ENCODE data around the gene FOXP2. TPM values are rescaled to one million over a fixed set of nuclear protein-coding genes. Genes with fewer than 3 reads are reported as not detected.
A peak's percentile ranks its signal among the peaks of the same experiment; 100 is the strongest.
"Not testable (repeated sequence)": the region's sequence is repeated elsewhere in the genome, so short reads cannot be mapped to it uniquely, and the experiment has no call there.

FOXP2 gene
- total RNA-seq, 1 experiment from 2014 or later, result 0.28 TPM

GRCh38 chr7:114554781-114555537 lies 140.3 kb downstream of the FOXP2 start:
- Histone ChIP-seq H3K27me3 (ENCODE audit: control insufficient read depth, insufficient read depth, low read length) (no peaks in the 10 kb centered on the region), H3K36me3 (replicated peaks; ENCODE audit: control insufficient read depth, insufficient read depth, low read length) (no peaks in the 10 kb centered on the region), H3K4me3 (ENCODE audit: insufficient read depth, low read depth, low read length) (no peak overlapping the region)
- DNase-seq, result no peak

GRCh38 chr7:114567416-114567815 lies 152.8 kb downstream of the FOXP2 start:
- no peak for DNase-seq
- H3K27me3 ChIP-seq (ENCODE audit: control insufficient read depth, insufficient read depth, low read length), result no peaks in the 10 kb centered on the region
- no peaks in the 10 kb centered on the region for H3K36me3 ChIP-seq (replicated peaks; ENCODE audit: control insufficient read depth, insufficient read depth, low read length)
- no peak overlapping the region for H3K4me3 ChIP-seq (ENCODE audit: insufficient read depth, low read depth, low read length)

DNA sequence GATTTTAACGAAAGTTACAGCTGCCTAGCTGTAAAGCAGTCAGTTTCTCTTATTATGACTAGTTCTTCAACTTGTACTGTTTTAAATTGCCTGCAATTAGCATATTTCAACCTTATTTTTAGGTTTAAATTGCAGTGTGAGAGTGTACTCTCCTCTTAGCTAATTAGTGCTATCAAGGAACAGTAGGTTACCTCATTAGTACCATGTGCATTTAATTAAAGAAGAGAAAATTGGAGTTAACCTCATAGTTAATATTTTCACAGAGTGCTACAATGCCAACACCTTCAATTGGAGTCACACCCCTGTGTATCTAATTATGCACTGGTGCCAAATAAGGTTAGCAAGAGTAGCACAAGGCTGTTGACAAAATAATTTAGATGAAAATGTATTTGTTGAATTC lies 154.6 kb downstream of the FOXP2 start:
- H3K36me3 ChIP-seq (replicated peaks; ENCODE audit: control insufficient read depth, insufficient read depth, low read length), result no peaks in the 10 kb centered on the region
- no peaks in the 10 kb centered on the region for H3K27me3 ChIP-seq (ENCODE audit: control insufficient read depth, insufficient read depth, low read length)
- DNase-seq, result no peak
- H3K4me3 ChIP-seq (ENCODE audit: insufficient read depth, low read depth, low read length), result no peak overlapping the region

- no peak for DNase-seq
- Histone ChIP-seq H3K4me3 (ENCODE audit: insufficient read depth, low read depth, low read length) (no peak overlapping the region), H3K27me3 (ENCODE audit: control insufficient read depth, insufficient read depth, low read length) (no peaks in the 10 kb centered on the region), H3K36me3 (replicated peaks; ENCODE audit: control insufficient read depth, insufficient read depth, low read length) (no peaks in the 10 kb centered on the region)
These were observed 159.8 kb downstream of the FOXP2 start for GRCh38 chr7:114574384-114574783.

DNA sequence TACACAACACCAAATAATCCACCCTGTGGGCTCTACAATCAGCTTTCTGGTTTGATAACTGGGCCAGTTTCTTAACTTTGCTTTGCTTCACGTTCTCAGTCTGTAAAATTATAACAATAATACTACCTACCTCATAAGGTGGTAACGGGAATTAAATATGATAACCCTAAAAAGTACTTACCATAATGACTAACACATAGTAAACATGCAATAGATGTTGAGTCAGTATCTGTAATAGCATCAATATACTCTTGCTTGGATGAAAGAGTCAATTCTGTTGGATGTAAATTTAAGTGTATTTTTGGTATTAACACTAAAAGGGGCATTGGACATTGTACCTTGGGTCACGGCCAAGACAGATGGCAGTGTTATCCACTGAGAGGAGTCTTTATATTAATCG lies 160.5 kb downstream of the FOXP2 start:
- Histone ChIP-seq H3K36me3 (replicated peaks; ENCODE audit: control insufficient read depth, insufficient read depth, low read length) (no peaks in the 10 kb centered on the region), H3K27me3 (ENCODE audit: control insufficient read depth, insufficient read depth, low read length) (no peaks in the 10 kb centered on the region), H3K4me3 (ENCODE audit: insufficient read depth, low read depth, low read length) (no peak overlapping the region)
- no peak for DNase-seq

GRCh38 chr7:114580963-114581362 lies 166.3 kb downstream of the FOXP2 start:
- DNase-seq; H3K36me3 ChIP-seq (replicated peaks; ENCODE audit: control insufficient read depth, insufficient read depth, low read length); H3K4me3 ChIP-seq (ENCODE audit: insufficient read depth, low read depth, low read length); H3K27me3 ChIP-seq (ENCODE audit: control insufficient read depth, insufficient read depth, low read length): not testable (repeated sequence)

GRCh38 chr7:114588506-114588905 lies 173.9 kb downstream of the FOXP2 start:
- Histone ChIP-seq H3K4me3 (ENCODE audit: insufficient read depth, low read depth, low read length) (no peak overlapping the region), H3K36me3 (replicated peaks; ENCODE audit: control insufficient read depth, insufficient read depth, low read length) (no peaks in the 10 kb centered on the region), H3K27me3 (ENCODE audit: control insufficient read depth, insufficient read depth, low read length) (no peaks in the 10 kb centered on the region)
- no peak for DNase-seq

- Histone ChIP-seq H3K4me3 (ENCODE audit: insufficient read depth, low read depth, low read length) (no peak overlapping the region), H3K36me3 (replicated peaks; ENCODE audit: control insufficient read depth, insufficient read depth, low read length) (no peaks in the 10 kb centered on the region), H3K27me3 (ENCODE audit: control insufficient read depth, insufficient read depth, low read length) (no peaks in the 10 kb centered on the region)
- DNase-seq, result no peak
These were observed 174.8 kb downstream of the FOXP2 start for GRCh38 chr7:114589436-114589835.

- no peaks in the 10 kb centered on the region for H3K36me3 ChIP-seq (replicated peaks; ENCODE audit: control insufficient read depth, insufficient read depth, low read length)
- peak; percentile 1 for DNase-seq
- no peak overlapping the region for H3K4me3 ChIP-seq (ENCODE audit: insufficient read depth, low read depth, low read length)
- H3K27me3 ChIP-seq (ENCODE audit: control insufficient read depth, insufficient read depth, low read length), result no peaks in the 10 kb centered on the region
These were observed 175.7 kb downstream of the FOXP2 start for GRCh38 chr7:114590298-114590697.

- H3K27me3 ChIP-seq (ENCODE audit: control insufficient read depth, insufficient read depth, low read length), result no peaks in the 10 kb centered on the region
- DNase-seq, result no peak
- H3K4me3 ChIP-seq (ENCODE audit: insufficient read depth, low read depth, low read length), result no peak overlapping the region
- H3K36me3 ChIP-seq (replicated peaks; ENCODE audit: control insufficient read depth, insufficient read depth, low read length), result no peaks in the 10 kb centered on the region
These were observed 184.3 kb downstream of the FOXP2 start for GRCh38 chr7:114598946-114599345.

- no peaks in the 10 kb centered on the region for H3K36me3 ChIP-seq (replicated peaks; ENCODE audit: control insufficient read depth, insufficient read depth, low read length)
- H3K4me3 ChIP-seq (ENCODE audit: insufficient read depth, low read depth, low read length), result no peak overlapping the region
- DNase-seq, result no peak
- no peaks in the 10 kb centered on the region for H3K27me3 ChIP-seq (ENCODE audit: control insufficient read depth, insufficient read depth, low read length)
These were observed 191.5 kb downstream of the FOXP2 start for GRCh38 chr7:114606100-114606499.

DNA sequence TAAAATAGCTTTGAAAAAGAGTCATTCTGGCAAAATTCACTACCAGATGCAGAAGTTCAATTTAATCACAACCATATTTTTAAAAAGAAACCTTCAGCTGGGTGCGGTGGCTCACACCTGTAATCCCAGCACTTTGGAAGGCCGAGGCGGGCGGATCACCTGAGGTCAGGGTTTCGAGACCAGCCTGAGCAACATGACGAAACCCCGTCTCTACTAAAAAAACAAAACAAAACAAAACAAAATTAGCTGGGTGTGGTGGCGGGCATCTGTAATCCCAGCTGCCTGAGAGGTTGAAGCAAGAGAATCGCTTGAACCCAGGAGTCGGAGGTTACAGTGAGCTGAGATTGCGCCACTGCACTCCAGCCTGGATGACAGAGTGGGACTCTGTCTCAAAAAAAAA lies 194.2 kb downstream of the FOXP2 start:
- H3K36me3 ChIP-seq (replicated peaks; ENCODE audit: control insufficient read depth, insufficient read depth, low read length); H3K27me3 ChIP-seq (ENCODE audit: control insufficient read depth, insufficient read depth, low read length); DNase-seq; H3K4me3 ChIP-seq (ENCODE audit: insufficient read depth, low read depth, low read length): not testable (repeated sequence)

DNA sequence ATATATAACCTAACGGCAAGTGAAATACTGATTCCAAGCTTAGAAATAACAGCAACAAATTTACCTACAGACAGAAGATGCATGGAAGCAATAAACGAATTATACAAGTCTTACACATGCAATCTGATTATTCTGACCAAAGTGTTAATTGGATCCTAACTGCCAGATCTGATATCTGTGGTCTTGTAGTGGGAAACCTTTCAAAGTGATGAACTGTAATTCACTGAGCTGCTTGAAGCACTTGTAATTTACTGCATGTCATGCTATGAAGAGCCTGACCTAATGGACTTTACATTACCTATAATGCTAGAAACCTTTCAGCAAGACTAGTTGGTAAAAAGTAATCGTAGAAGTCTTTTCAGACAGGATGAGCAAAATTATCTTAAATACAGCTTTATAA lies 205.6 kb downstream of the FOXP2 start:
- no peaks in the 10 kb centered on the region for H3K36me3 ChIP-seq (replicated peaks; ENCODE audit: control insufficient read depth, insufficient read depth, low read length)
- no peak overlapping the region for H3K4me3 ChIP-seq (ENCODE audit: insufficient read depth, low read depth, low read length)
- H3K27me3 ChIP-seq (ENCODE audit: control insufficient read depth, insufficient read depth, low read length), result no peaks in the 10 kb centered on the region
- no peak for DNase-seq

GRCh38 chr7:114622221-114622620 lies 207.6 kb downstream of the FOXP2 start:
- no peak overlapping the region for H3K4me3 ChIP-seq (ENCODE audit: insufficient read depth, low read depth, low read length)
- H3K27me3 ChIP-seq (ENCODE audit: control insufficient read depth, insufficient read depth, low read length), result no peaks in the 10 kb centered on the region
- DNase-seq, result no peak
- no peaks in the 10 kb centered on the region for H3K36me3 ChIP-seq (replicated peaks; ENCODE audit: control insufficient read depth, insufficient read depth, low read length)

DNA sequence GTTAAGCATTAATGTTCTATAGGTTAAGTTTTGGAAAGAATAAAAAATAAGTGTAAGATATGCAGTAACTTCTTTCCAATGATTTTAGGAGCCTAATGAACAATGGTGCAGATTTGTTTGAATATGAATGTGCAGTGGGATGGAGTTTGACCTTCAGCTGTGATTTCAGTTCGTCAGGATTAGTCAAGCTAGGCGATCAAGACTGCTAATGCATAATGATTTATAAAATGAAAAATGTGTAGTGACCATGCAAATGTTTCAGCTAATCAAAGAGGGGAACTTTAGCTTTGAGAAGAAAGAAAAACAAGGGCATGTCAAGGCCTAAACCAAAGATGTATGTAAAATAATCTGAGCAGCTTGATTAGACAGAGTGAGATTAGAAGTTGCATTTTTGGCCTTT lies 208.5 kb downstream of the FOXP2 start:
- DNase-seq, result no peak
- Histone ChIP-seq H3K27me3 (ENCODE audit: control insufficient read depth, insufficient read depth, low read length) (no peaks in the 10 kb centered on the region), H3K36me3 (replicated peaks; ENCODE audit: control insufficient read depth, insufficient read depth, low read length) (no peaks in the 10 kb centered on the region), H3K4me3 (ENCODE audit: insufficient read depth, low read depth, low read length) (no peak overlapping the region)

GRCh38 chr7:114627231-114627630 lies 212.6 kb downstream of the FOXP2 start:
- DNase-seq, result no peak
- Histone ChIP-seq H3K4me3 (ENCODE audit: insufficient read depth, low read depth, low read length) (no peak overlapping the region), H3K36me3 (replicated peaks; ENCODE audit: control insufficient read depth, insufficient read depth, low read length) (no peaks in the 10 kb centered on the region), H3K27me3 (ENCODE audit: control insufficient read depth, insufficient read depth, low read length) (no peaks in the 10 kb centered on the region)
